Testis (tissue), 2 donors: ENCODE results near the gene CA5A.

ENCODE experiments used
- CTCF ChIP-seq, 3 experiments: fragments of 450-650 bp in 2 of 3; fragments of 200-600 bp in 1 of 3; sonication (generic) in 1 of 3; IDR thresholded peaks; one replicate each; pipeline ENCODE4 v1.5.1; 2016 to 2019; ENCODE audit warnings: antibody characterized with exemption in 3 of 3, mild to moderate bottlenecking in 2 of 3, moderate library complexity in 1 of 3
- POLR2A ChIP-seq: fragments of 450-650 bp; IDR thresholded peaks from one replicate; pipeline ENCODE4 v1.6.1; 2017; ENCODE audit warnings: antibody characterized with exemption, mild to moderate bottlenecking, moderate library complexity

- TF ChIP-seq CTCF (IDR thresholded peaks at IDR 0.05) (no peak), POLR2A (no peak)
These were observed 37.8 kb upstream of the CA5A start for GRCh38 chr16:87974178-87974577.
